ENCODE measurements around the gene CTNND2.
"Not testable (repeated sequence)": the region's sequence is repeated elsewhere in the genome, so short reads cannot be mapped to it uniquely, and the experiment has no call there.

Gene CTNND2

DNA sequence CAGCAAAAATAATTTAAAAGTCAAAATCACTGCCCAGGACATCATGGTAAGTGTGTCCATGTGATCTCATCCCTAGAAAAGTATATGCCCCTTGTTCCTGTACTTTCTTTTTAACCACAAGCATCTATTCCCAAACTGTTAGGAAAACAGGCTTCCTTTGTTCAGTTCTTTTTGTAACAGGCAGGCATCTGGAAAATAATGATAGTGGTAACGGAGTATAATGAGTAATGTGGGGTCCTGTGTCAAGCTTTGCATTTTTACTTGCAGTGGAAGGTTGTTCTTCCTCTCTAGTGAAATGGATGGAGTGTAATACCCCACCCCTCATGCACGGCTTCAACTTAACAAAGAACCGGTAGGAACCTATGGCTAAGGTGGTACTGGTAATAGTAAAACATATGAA lies 532.1 kb downstream of the CTNND2 start:
- DNase-seq, result no peak

DNA sequence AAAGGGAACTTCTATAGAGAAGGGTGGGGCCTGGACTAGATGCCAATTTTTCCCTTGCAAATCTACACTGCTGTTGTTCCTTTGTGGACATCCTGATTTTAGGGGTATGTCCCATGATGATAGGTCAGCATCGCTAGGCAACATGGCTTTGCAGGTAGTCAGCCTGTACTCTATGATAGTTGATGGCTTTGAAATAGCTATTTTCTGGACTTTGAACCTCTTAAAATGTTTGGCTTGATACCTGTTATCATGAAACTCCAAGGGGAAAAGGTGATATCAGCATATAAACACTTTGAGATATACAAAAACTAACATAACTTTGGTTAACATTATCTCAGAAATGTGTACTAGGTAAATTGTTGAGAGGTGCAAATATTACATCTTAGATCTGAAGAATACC lies 533.2 kb downstream of the CTNND2 start:
- DNase-seq, result no peak

DNA sequence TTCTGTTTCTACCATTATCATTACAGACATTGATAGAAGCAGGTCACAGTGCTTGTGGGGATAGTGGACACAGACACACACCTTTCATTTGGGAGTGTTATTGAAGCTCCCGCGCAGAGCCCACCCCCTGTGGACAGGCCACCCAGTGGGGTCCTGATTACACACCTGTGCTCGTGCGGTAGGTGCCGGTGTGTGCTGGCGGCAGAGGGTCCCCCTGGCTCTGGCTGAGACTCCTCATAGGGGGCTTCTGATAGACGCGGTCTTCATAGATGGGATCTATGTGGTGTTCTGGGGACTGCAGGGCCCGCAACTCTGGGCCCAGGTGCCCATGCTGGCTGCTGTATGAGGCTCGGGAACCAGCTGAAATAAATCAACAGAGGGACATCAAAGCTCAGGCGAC lies 539.7 kb downstream of the CTNND2 start:
- no peak for DNase-seq

DNA sequence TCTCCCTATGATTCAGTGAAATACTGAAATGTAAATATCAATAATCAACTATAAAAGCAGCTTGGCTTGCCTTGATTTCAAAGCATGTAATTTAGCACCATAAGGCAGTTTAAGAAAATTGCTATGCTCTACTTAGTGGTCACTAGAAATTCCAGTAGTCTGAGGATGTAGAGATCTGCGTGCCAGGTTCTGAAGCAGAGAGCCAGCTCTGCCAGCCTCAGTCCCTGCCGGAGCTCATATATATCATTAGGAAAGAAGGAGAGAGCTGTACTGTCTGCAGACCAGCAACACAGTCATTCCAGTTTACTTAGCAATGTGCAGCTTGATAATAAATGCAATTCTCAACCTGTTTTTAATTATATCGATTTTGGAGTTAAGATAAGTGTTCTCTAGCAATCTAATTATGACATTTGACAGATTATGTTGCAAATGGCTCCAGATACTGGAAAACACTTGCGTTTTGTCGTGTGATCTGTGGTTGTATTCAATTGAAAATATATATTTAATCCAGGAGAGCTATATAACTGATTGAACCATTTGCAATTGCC lies 540.5 kb downstream of the CTNND2 start:
- no peak for DNase-seq

DNA sequence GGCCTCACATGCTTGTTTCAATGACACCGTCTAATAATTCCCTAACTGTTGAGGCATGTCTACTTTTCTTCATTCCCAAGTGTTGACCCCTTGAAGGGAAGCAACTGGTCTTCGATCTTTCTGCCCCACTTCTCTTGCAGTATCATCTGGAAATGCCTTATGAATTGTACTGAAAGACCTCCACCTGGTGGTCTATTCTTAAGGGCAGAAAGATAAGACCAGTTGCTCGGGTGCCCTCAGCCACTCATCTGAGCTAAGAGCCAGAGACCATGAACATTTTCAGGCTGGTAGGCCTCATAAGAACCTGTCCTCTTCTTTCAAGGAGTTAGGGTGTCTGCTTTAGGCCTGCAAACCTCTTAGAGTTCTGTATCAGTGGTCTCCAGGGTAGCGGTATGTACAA lies 542.5 kb downstream of the CTNND2 start:
- DNase-seq, result no peak

DNA sequence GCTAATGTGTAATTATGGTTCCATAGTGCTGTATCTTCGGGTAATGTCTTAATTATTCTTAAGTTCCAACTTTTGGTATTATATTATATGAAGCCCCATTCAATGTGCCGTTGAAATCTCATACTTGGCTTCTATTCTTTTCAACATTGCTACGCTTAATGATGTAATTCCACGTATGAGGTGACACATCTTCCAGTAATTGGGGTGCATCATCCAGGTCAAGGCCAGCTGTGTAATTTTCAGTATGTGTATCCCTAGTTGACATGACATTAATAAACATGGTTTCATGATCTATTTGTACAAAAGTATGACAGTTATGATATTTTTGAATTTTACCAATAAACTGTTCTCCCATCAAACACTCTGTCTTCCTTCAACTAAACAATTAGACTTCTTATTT lies 546.3 kb downstream of the CTNND2 start:
- no peak for DNase-seq

DNA sequence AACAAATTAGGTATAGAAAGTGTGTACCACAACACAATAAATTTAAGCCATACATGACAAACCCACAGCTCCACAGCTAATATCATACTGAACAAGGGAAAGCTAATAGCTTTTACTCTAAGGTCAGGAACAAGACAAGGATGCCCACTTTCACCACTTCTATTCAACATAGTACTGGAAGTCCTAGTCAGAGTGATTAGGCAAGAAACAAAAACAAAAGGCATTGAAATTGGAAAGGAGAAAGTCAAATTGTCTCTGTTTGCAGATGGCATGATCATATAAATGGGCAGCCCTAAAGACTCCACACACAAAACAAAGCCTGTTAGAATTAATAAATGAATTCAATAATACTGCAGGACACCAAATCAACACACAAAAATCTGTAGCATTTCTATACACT lies 548.8 kb downstream of the CTNND2 start:
- DNase-seq, result no peak

DNA sequence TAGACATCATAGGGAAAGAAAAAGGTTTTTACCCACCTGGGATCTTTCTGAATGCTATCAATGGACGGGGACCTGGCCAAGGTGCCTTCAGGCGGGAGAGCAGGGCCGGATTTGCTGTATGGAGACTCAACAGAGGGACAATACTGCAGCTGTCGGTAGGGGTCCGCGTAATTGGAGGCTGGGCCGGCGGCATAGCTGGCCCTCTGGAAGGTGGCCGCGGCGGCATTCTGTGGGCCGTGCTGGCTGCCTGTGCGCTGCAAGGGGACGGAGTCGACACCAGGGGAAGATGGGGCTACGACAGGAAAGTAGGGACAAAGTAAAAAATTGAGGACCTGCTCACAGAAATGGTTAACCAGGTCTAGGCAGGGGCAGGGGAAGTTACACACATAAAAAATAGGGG lies 557.9 kb downstream of the CTNND2 start:
- DNase-seq, result no peak

DNA sequence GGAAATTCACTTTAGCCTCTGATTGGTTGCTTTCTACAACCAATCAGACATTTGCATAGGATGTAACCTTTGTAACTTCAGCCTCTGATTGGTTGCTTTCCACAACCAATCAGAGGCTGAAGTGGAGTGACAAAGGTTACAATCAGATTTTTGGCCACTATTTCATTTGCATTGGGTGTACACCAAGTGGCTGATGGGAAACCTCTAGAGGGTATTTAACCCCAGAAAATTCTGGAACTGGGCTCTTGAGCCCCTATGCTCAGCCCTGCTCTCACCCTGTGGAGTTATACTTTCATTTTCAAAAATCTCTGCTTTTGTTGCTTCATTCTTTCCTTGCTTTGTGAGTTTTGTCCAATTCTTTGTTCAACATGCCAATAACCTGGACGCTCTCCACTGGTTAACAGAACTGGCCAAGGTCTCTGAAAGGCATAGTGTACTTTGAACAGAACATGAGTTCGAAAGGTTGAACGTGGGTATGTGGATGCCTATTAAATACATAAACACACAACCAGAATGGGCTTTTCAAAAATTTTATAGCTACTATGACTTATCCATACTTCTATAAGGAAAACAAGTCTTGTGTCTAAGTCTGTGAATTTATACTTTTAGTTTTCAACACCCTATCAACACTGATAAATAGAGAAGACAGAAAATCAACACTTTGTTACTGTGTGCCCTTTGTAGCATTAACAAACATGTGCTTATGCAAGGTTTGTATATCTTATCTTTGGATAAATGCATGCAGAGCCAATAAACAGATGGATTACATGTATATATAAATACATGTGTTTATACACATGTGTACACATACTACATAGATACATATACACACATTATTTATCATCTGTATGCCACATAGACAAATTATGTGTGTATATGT lies 568.1 kb downstream of the CTNND2 start:
- DNase-seq, result no peak

DNA sequence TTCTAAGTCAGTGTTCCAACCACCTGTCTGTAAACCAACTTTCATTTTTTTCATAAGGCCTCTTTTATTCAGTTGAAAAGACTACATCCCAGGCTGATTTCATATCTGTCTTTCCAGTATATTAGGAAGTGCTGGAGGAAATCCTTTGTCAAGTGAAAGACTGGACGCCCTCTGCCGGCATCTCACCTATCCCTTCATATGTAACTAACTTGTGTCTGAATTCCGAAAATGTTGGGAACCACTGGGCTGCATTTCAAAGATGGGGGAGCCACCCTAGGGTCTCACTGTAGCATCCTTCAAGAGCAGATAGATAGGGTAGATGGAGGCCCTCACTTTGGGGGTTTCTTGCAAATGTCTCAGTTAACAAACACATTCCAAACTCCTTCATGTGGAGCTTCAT lies 569.8 kb downstream of the CTNND2 start:
- DNase-seq, result no peak

DNA sequence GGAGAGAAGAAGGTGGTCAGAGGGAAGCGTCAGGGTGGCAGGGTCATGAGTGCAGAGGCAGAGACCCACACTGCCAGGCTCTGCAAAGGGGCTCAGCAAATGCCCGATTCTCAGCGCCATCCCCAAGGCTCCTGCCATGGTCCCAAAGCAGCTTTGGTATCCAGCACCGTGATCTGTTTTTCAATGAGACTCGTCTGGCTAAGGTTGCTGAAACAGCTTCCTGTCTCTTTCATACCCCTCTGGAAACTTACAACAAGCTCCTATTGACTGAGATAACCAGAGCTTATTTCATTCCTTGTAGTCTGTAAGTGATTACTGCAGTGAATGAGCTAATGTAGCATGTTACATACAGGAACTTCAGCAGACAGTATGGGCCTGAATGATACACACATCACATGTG lies 574.6 kb downstream of the CTNND2 start:
- no peak for DNase-seq

DNA sequence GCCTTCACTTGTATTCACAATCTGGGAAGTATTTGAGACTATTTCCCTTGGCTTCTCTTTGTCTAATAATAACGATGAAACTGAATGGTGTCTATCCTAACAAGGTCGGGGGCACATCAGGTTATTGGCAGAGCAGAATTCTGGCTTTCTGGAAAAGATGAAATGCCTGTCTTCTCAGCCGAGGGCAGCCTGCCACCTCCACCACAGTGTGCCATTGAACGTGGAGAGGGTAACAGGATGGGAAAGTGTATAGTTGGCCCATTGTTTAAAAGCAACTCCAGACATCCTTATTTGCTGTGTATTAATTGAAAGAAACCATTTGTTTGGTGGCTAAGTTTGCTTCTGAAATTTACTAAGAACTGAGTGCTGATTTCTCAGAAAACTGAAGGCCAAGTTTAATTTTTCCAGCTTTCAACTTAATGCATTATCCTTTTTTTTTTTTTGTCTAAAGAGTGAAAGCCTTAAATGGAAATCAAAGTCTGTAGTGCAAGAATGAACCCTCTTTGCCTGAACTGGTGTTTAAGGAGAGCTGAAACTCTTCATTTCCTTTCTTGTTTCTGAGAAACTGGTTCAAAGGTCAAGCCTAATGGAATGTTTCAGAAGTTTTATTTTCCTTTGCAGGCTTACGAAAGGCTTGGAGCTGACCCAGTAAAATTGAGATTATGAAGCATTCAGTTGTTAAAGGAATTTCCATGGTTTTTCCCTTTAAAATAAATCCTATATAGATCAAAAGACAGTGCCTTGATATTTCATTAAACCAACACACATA lies 579.5 kb downstream of the CTNND2 start:
- DNase-seq, result no peak

DNA sequence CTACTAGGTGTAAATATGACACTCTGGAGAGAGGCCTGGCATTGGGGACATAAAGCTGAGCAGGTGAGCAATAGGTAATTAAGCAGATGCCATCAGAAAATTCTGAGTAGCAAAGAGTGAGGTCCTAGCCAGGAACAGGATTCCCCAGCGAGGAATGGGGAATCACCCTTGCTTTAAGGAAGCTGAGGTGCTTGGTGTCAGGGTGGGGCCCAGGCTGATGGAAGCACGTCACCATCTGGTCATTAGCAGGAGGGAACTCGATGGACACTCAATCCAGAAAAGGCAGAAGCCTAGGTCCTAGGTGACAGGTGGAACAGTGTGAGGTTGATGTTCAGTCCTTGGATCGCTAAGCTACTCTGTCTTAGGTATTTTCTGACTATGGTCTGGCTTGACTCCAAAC lies 580.5 kb downstream of the CTNND2 start:
- DNase-seq, result no peak

DNA sequence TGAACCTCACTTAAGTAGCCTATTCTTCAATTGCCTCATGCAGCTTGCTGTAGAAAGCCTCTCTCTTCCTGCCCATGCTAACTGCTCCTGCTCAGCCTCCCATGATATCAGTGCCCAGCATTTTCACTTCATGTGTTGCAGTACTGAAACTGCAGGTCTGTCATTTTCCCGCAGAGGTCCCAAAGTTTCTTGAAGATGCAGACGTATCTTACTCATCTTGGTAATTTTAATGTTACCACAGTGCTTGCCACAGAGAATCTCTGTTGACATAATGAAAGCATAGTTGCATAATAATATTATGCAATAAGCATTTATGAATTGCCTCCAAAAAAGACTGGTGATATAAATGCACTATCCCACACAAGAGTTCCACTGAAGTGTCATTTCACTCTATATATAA lies 582.1 kb downstream of the CTNND2 start:
- no peak for DNase-seq

DNA sequence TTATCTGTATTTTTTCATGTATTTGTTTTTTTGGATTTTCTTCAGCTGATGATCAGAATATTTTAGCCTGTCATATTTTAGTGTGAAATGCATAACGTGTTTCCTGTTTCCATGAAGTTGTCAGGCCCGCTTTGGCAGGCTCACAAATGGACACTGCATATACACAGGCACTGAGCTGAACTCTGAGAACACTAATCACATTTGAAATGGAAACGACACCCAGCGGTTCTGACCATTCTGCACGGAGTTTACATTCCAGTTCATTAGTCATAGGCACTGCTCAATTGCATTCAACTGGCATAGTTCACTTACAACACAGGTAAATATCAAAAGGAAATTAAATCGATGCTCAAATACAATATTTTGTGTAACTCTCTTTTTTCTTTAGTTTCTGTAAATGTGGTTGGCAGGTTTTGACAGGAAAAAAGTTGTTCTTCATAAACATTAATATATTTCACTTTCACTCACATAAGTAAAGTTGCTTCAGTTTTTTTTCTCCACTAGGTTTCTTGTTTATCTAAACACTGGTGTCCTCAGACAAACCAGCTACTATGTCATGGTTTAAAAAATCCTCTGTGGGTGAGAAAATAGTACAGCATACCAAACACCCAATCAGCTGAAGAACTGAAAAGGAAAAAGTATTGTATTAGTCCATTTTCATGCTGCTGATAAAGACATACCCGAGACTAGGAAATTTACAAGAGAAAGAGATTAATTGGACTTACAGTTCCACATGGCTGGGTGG lies 584.2 kb downstream of the CTNND2 start:
- no peak for DNase-seq

DNA sequence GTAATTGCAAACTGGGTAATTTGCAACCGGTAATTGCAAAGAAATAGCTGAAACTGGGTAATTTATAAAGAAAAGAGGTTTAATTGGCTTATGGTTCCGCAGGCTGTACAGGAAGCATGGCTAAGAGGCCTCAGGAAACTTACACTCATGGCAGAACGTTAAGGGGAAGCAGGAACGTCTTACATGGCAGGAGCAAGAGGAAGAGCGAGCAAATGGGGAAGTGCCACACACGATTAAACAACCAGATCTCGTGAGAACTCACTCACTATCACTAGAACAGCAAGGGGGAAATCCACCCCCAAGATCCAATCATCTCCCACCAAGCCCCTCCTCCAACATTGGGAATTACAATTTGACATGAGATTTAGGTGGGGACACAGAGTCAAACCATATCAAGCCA lies 590.6 kb downstream of the CTNND2 start:
- DNase-seq, result not testable (repeated sequence)

DNA sequence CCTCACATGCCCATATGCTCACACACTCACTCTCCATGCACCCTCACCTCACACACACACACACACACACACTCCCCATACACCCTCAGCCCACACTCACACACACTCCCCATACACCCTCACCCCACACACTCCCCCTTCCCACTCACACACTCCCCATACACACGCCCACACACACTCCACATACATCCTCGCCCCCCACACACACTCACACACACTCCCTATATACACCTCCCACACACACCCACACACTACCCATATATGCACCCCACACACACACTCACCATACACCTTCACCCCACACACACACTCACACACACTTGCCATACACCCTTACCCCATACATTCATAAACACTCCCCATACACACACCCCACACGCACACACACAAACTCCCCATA lies 592.5 kb downstream of the CTNND2 start:
- no peak for DNase-seq

DNA sequence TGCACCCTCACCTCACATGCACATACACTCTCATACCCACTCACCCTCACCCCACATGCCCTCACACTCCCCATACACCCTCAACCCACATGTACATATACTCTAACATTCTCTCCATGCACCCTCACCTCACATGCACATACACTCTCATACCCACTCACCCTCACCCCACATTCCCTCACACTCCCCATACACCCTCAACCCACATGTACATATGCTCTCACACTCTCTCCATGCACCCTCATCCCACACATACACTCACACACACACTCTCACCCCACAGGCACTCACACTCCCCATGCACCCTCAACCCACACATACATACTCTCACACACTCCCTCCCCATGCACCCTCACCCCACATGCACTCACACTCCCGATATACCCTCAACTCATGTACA lies 593.0 kb downstream of the CTNND2 start:
- no peak for DNase-seq

DNA sequence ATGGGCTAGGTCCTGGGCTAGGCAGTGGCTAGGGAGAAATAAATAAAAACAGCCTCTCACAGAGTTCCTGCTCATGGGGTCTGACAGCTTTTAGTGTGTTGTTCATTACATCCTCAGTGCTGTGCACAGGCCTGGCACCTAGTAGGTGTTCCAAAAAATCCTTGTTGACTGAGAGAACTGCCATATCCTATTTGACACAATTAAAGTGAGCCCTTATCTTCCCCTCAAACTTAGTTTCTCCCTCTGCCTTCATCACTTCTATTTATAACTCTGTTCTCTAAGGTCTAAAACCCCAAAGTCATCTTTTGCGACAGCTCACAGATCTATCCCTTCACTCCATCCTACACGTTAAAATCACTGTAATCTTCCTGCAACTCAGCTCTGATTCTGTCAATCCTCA lies 594.1 kb downstream of the CTNND2 start:
- DNase-seq, result no peak

DNA sequence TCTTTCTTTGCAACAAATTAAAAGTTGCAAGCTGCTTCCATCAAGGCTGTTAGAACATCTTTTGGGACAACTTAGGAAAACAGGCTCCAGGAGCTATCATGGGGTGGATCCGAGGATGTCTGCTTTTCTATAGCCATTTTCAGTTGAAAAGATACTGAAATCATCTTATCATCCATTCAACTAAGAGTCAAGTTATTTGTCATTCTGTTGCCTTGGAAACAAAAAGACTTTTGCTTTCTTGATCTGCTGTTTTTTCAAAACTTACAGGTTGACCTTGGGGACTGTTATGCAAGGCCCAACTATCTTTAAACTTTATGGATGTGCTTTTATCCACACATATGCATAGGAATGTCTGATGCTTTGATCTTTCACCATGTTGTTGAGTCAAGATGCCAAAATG lies 597.9 kb downstream of the CTNND2 start:
- no peak for DNase-seq

DNA sequence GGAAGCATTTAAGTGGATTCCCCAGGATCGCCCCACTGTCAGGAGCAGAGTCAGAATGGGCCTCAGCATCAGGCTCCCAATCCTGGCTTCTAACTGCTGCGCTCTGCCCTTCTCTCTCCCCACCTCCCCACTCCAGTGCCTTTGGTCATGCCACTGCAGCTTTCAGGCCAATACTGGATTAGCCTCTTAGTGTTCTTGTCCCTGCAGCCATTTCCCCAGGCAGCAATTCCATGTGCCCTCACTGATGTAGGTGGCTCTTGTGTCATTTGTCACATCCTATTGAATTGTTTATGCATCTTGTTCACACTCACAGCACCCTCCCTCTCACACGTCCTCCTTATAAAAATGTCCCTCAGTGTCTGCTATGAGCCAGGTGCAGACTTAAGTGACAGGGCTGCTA lies 599.0 kb downstream of the CTNND2 start:
- DNase-seq, result no peak

DNA sequence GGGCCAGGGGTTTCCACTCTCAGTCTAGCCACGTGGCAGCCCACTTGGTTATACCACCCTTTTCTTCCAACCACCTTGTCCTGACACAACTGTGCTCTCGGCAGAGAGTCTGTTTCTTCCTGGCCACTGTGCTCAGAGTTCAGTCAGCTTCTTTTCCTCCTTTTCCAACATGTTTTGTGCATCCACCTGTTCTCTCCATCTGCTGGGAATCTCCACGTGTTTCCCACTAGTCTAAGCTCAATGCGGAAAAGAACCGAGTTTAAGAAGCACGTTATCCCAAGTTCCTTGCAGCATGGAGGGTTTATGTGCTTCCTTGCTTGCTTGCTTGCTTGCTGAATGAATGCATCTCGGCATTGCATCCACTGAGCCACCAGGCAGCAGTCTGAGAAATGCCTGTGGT lies 599.6 kb downstream of the CTNND2 start:
- DNase-seq, result no peak

DNA sequence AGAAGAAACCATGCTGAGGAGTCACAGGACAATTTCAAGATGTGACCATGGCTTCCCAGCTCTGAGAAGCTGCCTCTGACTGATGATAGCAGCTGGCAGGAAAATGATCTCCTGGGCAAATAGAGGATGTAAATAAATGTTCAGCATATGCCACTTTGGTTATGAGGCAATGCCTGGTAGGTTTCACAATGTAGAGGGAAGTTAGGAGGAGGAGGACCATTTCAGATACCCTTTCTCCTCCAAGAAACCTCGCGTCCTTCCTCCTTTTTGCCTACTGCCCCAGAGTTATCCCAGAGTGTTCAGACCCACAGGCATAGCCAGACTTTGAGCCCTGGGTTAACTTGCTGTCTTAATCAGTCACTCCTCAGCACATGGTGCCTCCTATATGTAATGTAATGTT lies 601.6 kb downstream of the CTNND2 start:
- peak in 1 of 2 experiments; percentile 55 for DNase-seq
